Measurements from ENCODE around the gene SCUBE1. TPM values are rescaled to one million over a fixed set of nuclear protein-coding genes. Genes with fewer than 3 reads are reported as not detected.

SCUBE1 gene
- total and polyA plus RNA-seq, 2 donors, result 0.30 to 0.52 TPM

GRCh38 chr22:43181321-43182076 is 161.7 kb downstream of the SCUBE1 start:
- Histone ChIP-seq H3K36me3 (ENCODE audit: control insufficient read depth in 2 of 2, insufficient read depth in 2 of 2, low read length in 1 of 2) (peaks cover 14 to 30% of the 10 kb centered on the region in 2 donors), H3K27ac (ENCODE audit: low read depth in 1 of 2, low read length in 1 of 2) (no peak overlapping the region), H3K4me1 (ENCODE audit: control insufficient read depth in 2 of 2, insufficient read depth in 2 of 2, low read length in 2 of 2) (peaks cover 4 to 12% of the 10 kb centered on the region in 2 donors), H3K9me3 (ENCODE audit: control insufficient read depth in 2 of 2, insufficient read depth in 1 of 2, low read length in 1 of 2) (peaks cover 0 to 8% of the 10 kb centered on the region in 2 donors), H3K4me3 (ENCODE audit: low read length in 2 of 2) (no peak overlapping the region), H3K27me3 (ENCODE audit: control insufficient read depth in 2 of 2, insufficient read depth in 1 of 2, low read length in 1 of 2) (no peaks in the 10 kb centered on the region)
- DNase-seq (ENCODE audit: low read depth in 6 of 9, low spot score in 9 of 9), result no peak
- 98% methylated on average over 13 of the region's 13 CpGs for WGBS

- H3K9me3 ChIP-seq (ENCODE audit: control insufficient read depth in 2 of 2, insufficient read depth in 1 of 2, low read length in 1 of 2), result peaks cover 0 to 8% of the 10 kb centered on the region in 2 donors
Measured at GRCh38 chr22:43180670-43181069, 162.5 kb downstream of the SCUBE1 start.

GRCh38 chr22:43179911-43180195 is 163.3 kb downstream of the SCUBE1 start:
- DNase-seq (ENCODE audit: low read depth in 6 of 9, low spot score in 9 of 9), result no peak
- Histone ChIP-seq H3K27me3 (ENCODE audit: control insufficient read depth in 2 of 2, insufficient read depth in 1 of 2, low read length in 1 of 2) (no peaks in the 10 kb centered on the region), H3K4me3 (ENCODE audit: low read length in 2 of 2) (no peak overlapping the region), H3K36me3 (ENCODE audit: control insufficient read depth in 2 of 2, insufficient read depth in 2 of 2, low read length in 1 of 2) (peaks cover 17 to 38% of the 10 kb centered on the region in 2 donors), H3K27ac (ENCODE audit: low read depth in 1 of 2, low read length in 1 of 2) (no peak overlapping the region), H3K9me3 (ENCODE audit: control insufficient read depth in 2 of 2, insufficient read depth in 1 of 2, low read length in 1 of 2) (peaks cover 0 to 8% of the 10 kb centered on the region in 2 donors), H3K4me1 (ENCODE audit: control insufficient read depth in 2 of 2, insufficient read depth in 2 of 2, low read length in 2 of 2) (no peaks in the 10 kb centered on the region)
- WGBS, result over 99% methylated on average over 15 of the region's 15 CpGs

More at GRCh38 chr22:43180670-43181069, 162.5 kb downstream of the SCUBE1 start:
- Histone ChIP-seq H3K36me3 (ENCODE audit: control insufficient read depth in 2 of 2, insufficient read depth in 2 of 2, low read length in 1 of 2) (peaks cover 14 to 33% of the 10 kb centered on the region in 2 donors), H3K4me3 (ENCODE audit: low read length in 2 of 2) (no peak overlapping the region), H3K4me1 (ENCODE audit: control insufficient read depth in 2 of 2, insufficient read depth in 2 of 2, low read length in 2 of 2) (peaks cover 0 to 4% of the 10 kb centered on the region in 2 donors), H3K27me3 (ENCODE audit: control insufficient read depth in 2 of 2, insufficient read depth in 1 of 2, low read length in 1 of 2) (no peaks in the 10 kb centered on the region), H3K27ac (ENCODE audit: low read depth in 1 of 2, low read length in 1 of 2) (no peak overlapping the region)
- WGBS, result 95% methylated on average over 15 of the region's 15 CpGs
- no peak for DNase-seq (ENCODE audit: low read depth in 6 of 9, low spot score in 9 of 9)

- DNase-seq (ENCODE audit: low read depth in 6 of 9, low spot score in 9 of 9), result no peak
- Histone ChIP-seq H3K4me1 (ENCODE audit: control insufficient read depth in 2 of 2, insufficient read depth in 2 of 2, low read length in 2 of 2) (no peaks in the 10 kb centered on the region), H3K27ac (ENCODE audit: low read depth in 1 of 2, low read length in 1 of 2) (no peak overlapping the region), H3K4me3 (ENCODE audit: low read length in 2 of 2) (no peak overlapping the region), H3K36me3 (ENCODE audit: control insufficient read depth in 2 of 2, insufficient read depth in 2 of 2, low read length in 1 of 2) (peaks cover 17 to 40% of the 10 kb centered on the region in 2 donors), H3K27me3 (ENCODE audit: control insufficient read depth in 2 of 2, insufficient read depth in 1 of 2, low read length in 1 of 2) (no peaks in the 10 kb centered on the region), H3K9me3 (ENCODE audit: control insufficient read depth in 2 of 2, insufficient read depth in 1 of 2, low read length in 1 of 2) (peaks cover 0 to 8% of the 10 kb centered on the region in 2 donors)
- WGBS, result 98% methylated on average over 25 of the region's 25 CpGs
Measured at GRCh38 chr22:43179146-43179910, 163.8 kb downstream of the SCUBE1 start.

- DNase-seq (ENCODE audit: low read depth in 6 of 9, low spot score in 9 of 9), result no peak
Measured at GRCh38 chr22:43177479-43177878, 165.7 kb downstream of the SCUBE1 start.

GRCh38 chr22:43176090-43176489 is 167.1 kb downstream of the SCUBE1 start:
- H3K9me3 ChIP-seq (ENCODE audit: control insufficient read depth in 2 of 2, insufficient read depth in 1 of 2, low read length in 1 of 2), result peaks cover 0 to 8% of the 10 kb centered on the region in 2 donors
- DNase-seq (ENCODE audit: low read depth in 6 of 9, low spot score in 9 of 9), result no peak
- peaks cover 46 to 56% of the 10 kb centered on the region in 2 donors for H3K36me3 ChIP-seq (ENCODE audit: control insufficient read depth in 2 of 2, insufficient read depth in 2 of 2, low read length in 1 of 2)
- H3K27ac ChIP-seq (ENCODE audit: low read depth in 1 of 2, low read length in 1 of 2), result no peak overlapping the region
- H3K4me1 ChIP-seq (ENCODE audit: control insufficient read depth in 2 of 2, insufficient read depth in 2 of 2, low read length in 2 of 2), result no peaks in the 10 kb centered on the region
- no peaks in the 10 kb centered on the region for H3K27me3 ChIP-seq (ENCODE audit: control insufficient read depth in 2 of 2, insufficient read depth in 1 of 2, low read length in 1 of 2)
- 87% methylated on average over 15 of the region's 15 CpGs for WGBS
- H3K4me3 ChIP-seq (ENCODE audit: low read length in 2 of 2), result no peak overlapping the region

More at GRCh38 chr22:43177479-43177878, 165.7 kb downstream of the SCUBE1 start:
- H3K4me3 ChIP-seq (ENCODE audit: low read length in 2 of 2), result no peak overlapping the region
- no peaks in the 10 kb centered on the region for H3K4me1 ChIP-seq (ENCODE audit: control insufficient read depth in 2 of 2, insufficient read depth in 2 of 2, low read length in 2 of 2)
- no peaks in the 10 kb centered on the region for H3K27me3 ChIP-seq (ENCODE audit: control insufficient read depth in 2 of 2, insufficient read depth in 1 of 2, low read length in 1 of 2)
- no peak overlapping the region for H3K27ac ChIP-seq (ENCODE audit: low read depth in 1 of 2, low read length in 1 of 2)
- peaks cover 32 to 47% of the 10 kb centered on the region in 2 donors for H3K36me3 ChIP-seq (ENCODE audit: control insufficient read depth in 2 of 2, insufficient read depth in 2 of 2, low read length in 1 of 2)
- peaks cover 0 to 8% of the 10 kb centered on the region in 2 donors for H3K9me3 ChIP-seq (ENCODE audit: control insufficient read depth in 2 of 2, insufficient read depth in 1 of 2, low read length in 1 of 2)
- 97% methylated on average over 7 of the region's 7 CpGs for WGBS

GRCh38 chr22:43174941-43175531 is 168.1 kb downstream of the SCUBE1 start:
- peaks cover 51 to 52% of the 10 kb centered on the region in 2 donors for H3K36me3 ChIP-seq (ENCODE audit: control insufficient read depth in 2 of 2, insufficient read depth in 2 of 2, low read length in 1 of 2)
- peaks cover 0 to 8% of the 10 kb centered on the region in 2 donors for H3K9me3 ChIP-seq (ENCODE audit: control insufficient read depth in 2 of 2, insufficient read depth in 1 of 2, low read length in 1 of 2)
- H3K27ac ChIP-seq (ENCODE audit: low read depth in 1 of 2, low read length in 1 of 2), result no peak overlapping the region
- H3K27me3 ChIP-seq (ENCODE audit: control insufficient read depth in 2 of 2, insufficient read depth in 1 of 2, low read length in 1 of 2), result no peaks in the 10 kb centered on the region
- WGBS, result 94% methylated on average over 9 of the region's 9 CpGs
- no peak overlapping the region for H3K4me3 ChIP-seq (ENCODE audit: low read length in 2 of 2)
- H3K4me1 ChIP-seq (ENCODE audit: control insufficient read depth in 2 of 2, insufficient read depth in 2 of 2, low read length in 2 of 2), result no peaks in the 10 kb centered on the region
- DNase-seq (ENCODE audit: low read depth in 6 of 9, low spot score in 9 of 9), result no peak

- H3K36me3 ChIP-seq (ENCODE audit: control insufficient read depth in 2 of 2, insufficient read depth in 2 of 2, low read length in 1 of 2), result peaks cover 44 to 52% of the 10 kb centered on the region in 2 donors
- no peak overlapping the region for H3K4me3 ChIP-seq (ENCODE audit: low read length in 2 of 2)
- no peak overlapping the region for H3K27ac ChIP-seq (ENCODE audit: low read depth in 1 of 2, low read length in 1 of 2)
- H3K9me3 ChIP-seq (ENCODE audit: control insufficient read depth in 2 of 2, insufficient read depth in 1 of 2, low read length in 1 of 2), result peaks cover 0 to 7% of the 10 kb centered on the region in 2 donors
- no peaks in the 10 kb centered on the region for H3K4me1 ChIP-seq (ENCODE audit: control insufficient read depth in 2 of 2, insufficient read depth in 2 of 2, low read length in 2 of 2)
- no peaks in the 10 kb centered on the region for H3K27me3 ChIP-seq (ENCODE audit: control insufficient read depth in 2 of 2, insufficient read depth in 1 of 2, low read length in 1 of 2)
- DNase-seq (ENCODE audit: low read depth in 6 of 9, low spot score in 9 of 9), result no peak
- WGBS, result 97% methylated on average over 39 of the region's 39 CpGs
Measured at GRCh38 chr22:43173976-43174720, 169.0 kb downstream of the SCUBE1 start.

Measured in thymus (tissue), 11 donors.